H1 (cell line): Measurements from ENCODE around the gene GLB1L3. TPM values are rescaled to one million over a fixed set of nuclear protein-coding genes. Genes with fewer than 3 reads are reported as not detected.

Experiments used
- CTCF ChIA-PET: fragments of 300-600 bp; sonication (Branson Sonifier 250); formaldehyde crosslinking; loops from one replicate; lab custom pipeline; 2021; ENCODE audit not compliant: partially characterized antibody; lab: Charles Lee
- POLR2A ChIA-PET: fragments of 300-600 bp; sonication (Branson Sonifier 250); formaldehyde crosslinking; loops from one replicate; lab custom pipeline; 2021; ENCODE audit warnings: inconsistent platforms; ENCODE audit not compliant: partially characterized antibody; lab: Charles Lee
- DNase-seq, 2 experiments: peaks; one replicate each; pipeline versions ENCODE4 v3.0.0 to v3.0.0-alpha.2; 2010 to 2022; ENCODE audit warnings: low spot score in 2 of 2, low read depth in 1 of 2, mixed read lengths in 1 of 2
- FAIRE-seq: peaks from 2 replicates; lab custom pipeline; 2011; peaks lifted over from hg19 to GRCh38; lab: Jason Lieb, UNC
- H2AFZ ChIP-seq: 2 replicates; pipeline ENCODE4 v1.8.1; 2012; ENCODE audit warnings: low read length, inconsistent platforms
- H2AK5ac ChIP-seq: 2 replicates; pipeline ENCODE4 v1.6.1; 2013; ENCODE audit warnings: low read depth, low read length
- H2BK120ac ChIP-seq: replicated peaks from 2 replicates; pipeline ENCODE3; 2013; ENCODE audit warnings: low read depth, low read length, inconsistent platforms
- H2BK12ac ChIP-seq: 2 replicates; pipeline ENCODE4 v1.6.1; 2013; ENCODE audit warnings: low read depth, low read length
- H2BK15ac ChIP-seq: 2 replicates; pipeline ENCODE4 v1.6.1; 2013; ENCODE audit warnings: low read length
- H2BK20ac ChIP-seq: 2 replicates; pipeline ENCODE4 v1.6.1; 2013; ENCODE audit warnings: low read length
- H2BK5ac ChIP-seq: 2 replicates; pipeline ENCODE4 v1.6.1; 2013; ENCODE audit warnings: low read depth, low read length
- H3K14ac ChIP-seq: 2 replicates; pipeline ENCODE4 v1.6.1; 2013; ENCODE audit warnings: inconsistent platforms; ENCODE audit not compliant: insufficient read length
- H3K18ac ChIP-seq: 2 replicates; pipeline ENCODE4 v1.6.1; 2013; ENCODE audit warnings: low read length; ENCODE audit errors: extremely low read depth
- H3K23ac ChIP-seq: 2 replicates; pipeline ENCODE4 v1.6.1; 2013; ENCODE audit warnings: inconsistent platforms; ENCODE audit not compliant: insufficient read length
- H3K23me2 ChIP-seq: 2 replicates; pipeline ENCODE4 v1.6.1; 2013; ENCODE audit warnings: low read depth, low read length
- H3K27ac ChIP-seq: 2 replicates; pipeline ENCODE4 v1.6.1; 2011; ENCODE audit warnings: low read depth, low read length, inconsistent platforms
- H3K27me3 ChIP-seq, 4 experiments: replicated peaks in 1 of 4; 1 replicate in 1 of 4; 2 replicates in 3 of 4; pipeline versions ENCODE4 v1.6.1 to v1.8.1; 2011 to 2013; ENCODE audit warnings: low read length in 3 of 4, mild to moderate bottlenecking in 3 of 4, inconsistent platforms in 2 of 4, mixed read lengths in 2 of 4, moderate library complexity in 1 of 4; ENCODE audit not compliant: control insufficient read depth in 3 of 4, insufficient read depth in 3 of 4; ENCODE audit errors: extremely low read depth in 1 of 4
- H3K36me3 ChIP-seq, 4 experiments: 2 replicates each; pipeline versions ENCODE4 v1.6.1 to v1.8.1; 2011 to 2013; ENCODE audit warnings: mild to moderate bottlenecking in 4 of 4, low read length in 3 of 4, moderate library complexity in 2 of 4, control low read depth in 1 of 4, inconsistent platforms in 1 of 4; ENCODE audit not compliant: insufficient read depth in 4 of 4, control insufficient read depth in 2 of 4
- H3K4ac ChIP-seq: replicated peaks from 2 replicates; pipeline ENCODE3; 2013; ENCODE audit warnings: low read length, low read depth, mixed read lengths, inconsistent platforms; ENCODE audit not compliant: insufficient read length
- H3K4me1 ChIP-seq, 4 experiments: replicated peaks in 1 of 4; 1 replicate in 1 of 4; 2 replicates in 3 of 4; pipeline versions ENCODE4 v1.6.1 to v1.8.1; 2011 to 2013; ENCODE audit warnings: low read length in 3 of 4, inconsistent platforms in 2 of 4, mixed read lengths in 1 of 4; ENCODE audit not compliant: insufficient read depth in 4 of 4, control insufficient read depth in 3 of 4
- H3K4me2 ChIP-seq, 2 experiments: 2 replicates each; pipeline versions ENCODE4 v1.6.1 to v1.8.1; 2011 to 2013; ENCODE audit warnings: low read depth in 2 of 2, low read length in 2 of 2, control low read depth in 1 of 2, inconsistent platforms in 1 of 2, mild to moderate bottlenecking in 1 of 2; ENCODE audit not compliant: insufficient read depth in 1 of 2
- H3K4me3 ChIP-seq, 4 experiments: fragments of 200-600, 300-600 bp in 1 of 4; sonication (generic), shearing (Covaris generic), sonication (Bioruptor Twin) in 1 of 4; 2 replicates each; pipeline versions ENCODE4 v1.5.1 to v1.8.1; 2011 to 2016; ENCODE audit warnings: low read length in 4 of 4, low read depth in 3 of 4, control low read depth in 2 of 4, inconsistent platforms in 2 of 4, mild to moderate bottlenecking in 2 of 4, mixed read lengths in 1 of 4, moderate library complexity in 1 of 4; ENCODE audit not compliant: insufficient read depth in 2 of 4; ENCODE audit errors: extremely low read depth in 1 of 4
- H3K56ac ChIP-seq: replicated peaks from 2 replicates; pipeline ENCODE3; 2013; ENCODE audit warnings: low read depth, mild to moderate bottlenecking, mixed read lengths, low read length, inconsistent platforms; ENCODE audit not compliant: insufficient read length
- H3K79me1 ChIP-seq: 2 replicates; pipeline ENCODE4 v1.6.1; 2013; ENCODE audit warnings: low read depth, low read length, control low read depth
- H3K79me2 ChIP-seq, 2 experiments: 2 replicates each; pipeline versions ENCODE4 v1.6.1 to v1.8.1; 2012 to 2013; ENCODE audit warnings: low read length in 2 of 2, mild to moderate bottlenecking in 2 of 2, inconsistent platforms in 1 of 2; ENCODE audit not compliant: insufficient read depth in 2 of 2, control insufficient read depth in 1 of 2
- H3K9ac ChIP-seq, 4 experiments: replicated peaks in 1 of 4; 1 replicate in 1 of 4; 2 replicates in 3 of 4; pipeline versions ENCODE4 v1.6.1 to v1.8.1; 2011 to 2013; ENCODE audit warnings: low read depth in 3 of 4, low read length in 3 of 4, control low read depth in 2 of 4, mild to moderate bottlenecking in 2 of 4, moderate library complexity in 2 of 4, inconsistent platforms in 1 of 4; ENCODE audit errors: extremely low read depth in 1 of 4
- H3K9me3 ChIP-seq, 2 experiments: 2 replicates each; pipeline versions ENCODE4 v1.6.1 to v1.8.1; 2012 to 2013; ENCODE audit warnings: mild to moderate bottlenecking in 2 of 2, moderate library complexity in 2 of 2, control low read depth in 1 of 2, inconsistent platforms in 1 of 2, low read depth in 1 of 2, low read length in 1 of 2, mixed read lengths in 1 of 2; ENCODE audit not compliant: insufficient read depth in 2 of 2
- H4K20me1 ChIP-seq, 2 experiments: replicated peaks in 1 of 2; 2 replicates each; pipeline versions ENCODE3 to v1.8.1; 2011 to 2013; ENCODE audit warnings: inconsistent platforms in 2 of 2, low read length in 2 of 2, mild to moderate bottlenecking in 1 of 2; ENCODE audit not compliant: insufficient read depth in 2 of 2, control insufficient read depth in 1 of 2
- H4K5ac ChIP-seq: 2 replicates; pipeline ENCODE4 v1.6.1; 2013; ENCODE audit warnings: low read length, low read depth, mixed read lengths, inconsistent platforms; ENCODE audit not compliant: insufficient read length
- H4K8ac ChIP-seq: 2 replicates; pipeline ENCODE4 v1.8.0; 2013; ENCODE audit warnings: mild to moderate bottlenecking, moderate library complexity, low read length, inconsistent platforms; ENCODE audit not compliant: insufficient read depth; ENCODE audit errors: extremely low read depth
- H4K91ac ChIP-seq: replicated peaks from 2 replicates; pipeline ENCODE3; 2013; ENCODE audit warnings: low read length, mixed read lengths, inconsistent platforms; ENCODE audit not compliant: insufficient read length
- ASH2L ChIP-seq: fragments of 200-600, 300-600 bp; sonication (generic); IDR thresholded peaks from one replicate; pipeline ENCODE4 v1.7.1; 2017; ENCODE audit warnings: low read length
- CBX8 ChIP-seq: fragments of 300-800, 300-1000 bp; sonication (generic); IDR thresholded peaks from 2 replicates; pipeline ENCODE4 v1.7.1; 2016; ENCODE audit warnings: low read depth, low read length, borderline replicate concordance
- CTCF ChIP-seq, 3 experiments: IDR thresholded peaks; 1 replicate in 2 of 3; 2 replicates in 1 of 3; pipeline versions ENCODE4 v1.5.1 to v1.6.1; 2011; ENCODE audit warnings: low read length in 3 of 3, mild to moderate bottlenecking in 3 of 3, inconsistent platforms in 2 of 3, low read depth in 1 of 3, moderate library complexity in 1 of 3; ENCODE audit not compliant: insufficient read depth in 1 of 3; ENCODE audit errors: control extremely low read depth in 1 of 3
- KDM5A ChIP-seq: fragments of 200-600 bp; IDR thresholded peaks from 2 replicates; pipeline ENCODE4 v1.7.1; 2012; ENCODE audit warnings: mild to moderate bottlenecking, low read length, inconsistent platforms, mixed read lengths
- POLR2A ChIP-seq, 2 experiments: IDR thresholded peaks; 1 replicate in 1 of 2; 2 replicates in 1 of 2; pipeline ENCODE4 v1.6.1; 2011; ENCODE audit warnings: low read depth in 2 of 2, low read length in 2 of 2, mild to moderate bottlenecking in 2 of 2; ENCODE audit errors: control extremely low read depth in 1 of 2
- TBP ChIP-seq: IDR thresholded peaks from 2 replicates; pipeline ENCODE4 v1.6.1; 2011; ENCODE audit warnings: low read depth, low read length, improper control_type of control experiment
- ZNF274 ChIP-seq: IDR thresholded peaks from 2 replicates; pipeline ENCODE4 v1.7.0; 2012; ENCODE audit warnings: low read length, borderline replicate concordance; ENCODE audit errors: extremely low read depth
- WGBS, 2 experiments: shearing (Covaris generic) in 1 of 2; methylation state at CpG; one replicate each; pipeline versions ENCODE4 v1.1.6 to v1.1.7; 2013 to 2015; ENCODE audit warnings: low lambda C conversion rate in 2 of 2, mixed read lengths in 2 of 2, inconsistent platforms in 1 of 2, low coverage in 1 of 2, missing lambda C conversion rate in 1 of 2; ENCODE audit not compliant: insufficient replicate concordance in 2 of 2, insufficient coverage in 1 of 2, insufficient read length in 1 of 2; ENCODE audit errors: extremely low coverage in 1 of 2, missing lambda C conversion rate in 1 of 2; 5-methylcytosine and 5-hydroxymethylcytosine counted together
- polyA plus RNA-seq, 7 experiments: library from polyadenylated mRNA; depleted of rRNA in 3 of 7; stranded (reverse) in 5 of 7; unstranded in 2 of 7; fragments of >200 nt in 5 of 7; fragments of 200-250 nt in 2 of 7; gene quantifications; 1 replicate in 5 of 7; 2 replicates in 1 of 7; 4 replicates in 1 of 7; pipeline versions ENCODE4 v1.2.1 to v1.2.3, GENCODE V29; 2011 to 2013; ENCODE audit warnings: missing spikeins in 2 of 7, mixed read lengths in 2 of 7
- total RNA-seq: library from RNA; stranded (reverse); fragmentation: NEBNext Ultra II Directional; extraction: Animal tissue kit (Norgen Biotek cat#: 25700); gene quantifications from 2 replicates; pipeline ENCODE4 v1.2.1, GENCODE V29; 2021

GLB1L3 gene
- total and polyA plus RNA-seq, 2 of the 8 experiments (the other 6 are each of a cell fraction or from before 2014, with no cell fraction given): 14.9 to 33.2 TPM

GRCh38 chr11:134238956-134239355, 37.2 kb upstream of the GLB1L3 start:
- Histone ChIP-seq H4K5ac (no peak overlapping the region), H2BK120ac (no peak overlapping the region), H3K27ac (no peak overlapping the region), H3K36me3 (peaks cover 0 to 8% (median 3%) of the 10 kb centered on the region in 4 experiments; a peak in 3 of 8 replicates), H3K27me3 (no peaks in the 10 kb centered on the region), H4K8ac (no peak overlapping the region), H2BK12ac (no peak overlapping the region), H3K79me2 (no peaks in the 10 kb centered on the region), H3K4me3 (no peak overlapping the region), H2AFZ (no peak overlapping the region), H3K23ac (no peak overlapping the region), H2BK20ac (no peak overlapping the region), H2BK15ac (no peak overlapping the region), H3K23me2 (no peaks in the 10 kb centered on the region), H3K79me1 (no peaks in the 10 kb centered on the region; the same call in 1 of the 2 replicates), H3K4me1 (no peaks in the 10 kb centered on the region), H3K14ac (no peak overlapping the region), H3K9ac (no peak overlapping the region), H4K91ac (no peak overlapping the region), H4K20me1 (no peaks in the 10 kb centered on the region), H3K4ac (no peak overlapping the region), H3K9me3 (no peaks in the 10 kb centered on the region), H3K56ac (no peak overlapping the region), H3K18ac (no peak overlapping the region), H2BK5ac (no peak overlapping the region), H3K4me2 (no peak overlapping the region), H2AK5ac (no peak overlapping the region)
- no peak for DNase-seq
- POLR2A ChIA-PET: interaction anchor here (2.4 kb wide), 1 partner anchor 14 kb away, joined by 6 read pairs; the partner anchor contains the start of gene VPS26B
- no peak for FAIRE-seq
- CTCF ChIA-PET: interaction anchor here (1.0 to 1.6 kb wide), 3 partner anchors 9 to 10 kb away, joined by 3 to 5 read pairs (median 3); no protein-coding TSS in a partner anchor
- WGBS, 2 experiments: 94% methylated on average over 5 of the region's 5 CpGs; no CpG with 5 or more reads in 1 of the 2 experiments
- no peak for TF ChIP-seq CBX8
- TF ChIP-seq KDM5A: no peak
- TF ChIP-seq TBP: no peak
- no peak for TF ChIP-seq CTCF (IDR thresholded peaks at IDR 0.05; ENCODE audit: control extremely low read depth in 1 of 3, insufficient read depth in 1 of 3, low read depth in 1 of 3, low read length in 3 of 3)
- TF ChIP-seq POLR2A (IDR thresholded peaks at IDR 0.05; ENCODE audit: control extremely low read depth in 1 of 2, low read depth in 2 of 2, low read length in 2 of 2): no peak
- TF ChIP-seq ASH2L: no peak
- TF ChIP-seq ZNF274: no peak
